Measurements from ENCODE around the gene SLC25A41. TPM values are rescaled to one million over a fixed set of nuclear protein-coding genes. Genes with fewer than 3 reads are reported as not detected.

The SLC25A41 gene
- total RNA-seq, 4 donors from 2014 or later, result not detected

DNA sequence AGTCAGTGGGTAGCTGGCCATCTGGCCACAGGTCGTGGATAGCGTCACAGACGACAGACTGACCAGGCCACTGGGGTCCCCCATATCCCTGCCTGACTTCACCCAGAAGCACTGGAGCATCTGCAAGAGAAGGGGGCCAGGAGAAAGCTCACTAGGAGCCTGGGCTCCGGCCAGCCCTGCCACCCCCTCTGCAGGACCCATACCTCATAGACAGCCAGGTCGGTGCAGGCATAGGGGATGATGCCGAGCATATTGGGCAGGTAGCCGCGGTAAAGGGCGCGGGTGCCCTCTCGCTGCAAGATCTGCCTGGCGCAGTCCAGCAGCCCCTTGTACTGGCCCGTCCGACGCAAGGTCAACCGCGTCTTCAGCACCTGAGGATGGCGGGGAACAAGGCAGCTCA is 6.4 kb downstream of the SLC25A41 start:
- H3K36me3 ChIP-seq, result peaks cover under 1% of the 10 kb centered on the region

DNA sequence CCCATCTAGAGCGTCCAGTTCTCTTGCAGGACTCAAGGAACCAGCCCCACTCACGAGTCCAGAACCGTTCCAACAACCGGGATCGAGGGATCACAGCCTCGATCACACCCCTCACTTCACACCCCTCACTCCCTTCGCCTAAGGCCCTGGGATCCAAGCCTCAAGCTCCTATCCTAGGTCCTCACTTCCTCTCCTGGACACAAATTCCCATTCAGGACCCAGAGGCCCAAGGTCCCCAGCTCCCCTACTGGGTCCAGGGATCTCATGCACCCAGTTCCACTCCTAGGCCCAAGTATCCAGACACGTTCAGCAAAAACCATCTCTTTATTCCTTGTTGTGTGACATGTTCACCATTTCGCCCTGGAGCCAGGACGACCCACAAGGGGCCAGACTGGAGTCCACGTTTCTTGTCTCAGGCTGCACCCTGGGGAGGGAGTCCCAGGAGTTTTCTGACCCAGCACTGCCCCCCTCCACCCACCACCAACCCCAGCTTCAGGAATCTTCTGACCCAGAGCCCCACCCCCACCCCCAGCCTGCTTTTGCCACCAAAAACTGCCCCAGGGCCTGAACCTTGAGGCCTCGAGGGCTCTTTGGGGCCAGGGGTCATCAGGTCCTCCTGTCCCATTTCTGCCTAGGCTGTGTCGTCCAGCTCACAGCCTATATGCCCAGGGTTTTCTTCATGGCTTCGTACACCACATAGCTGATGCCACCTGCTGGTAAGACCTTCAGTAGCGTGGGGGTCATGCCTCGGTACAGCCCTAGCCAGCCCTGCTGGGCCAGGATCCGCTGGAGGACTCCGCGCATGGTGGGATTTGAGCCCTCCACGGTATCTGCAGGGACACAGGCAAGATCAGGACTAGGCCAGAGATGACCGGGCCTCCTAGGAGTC is 7.6 kb downstream of the SLC25A41 start:
- Histone ChIP-seq H3K36me3 (peaks cover 12% of the 10 kb centered on the region), H3K4me1 (peaks cover 32% of the 10 kb centered on the region), H3K27ac (peak overlapping the region; percentile 61), H3K27me3 (no peaks in the 10 kb centered on the region), H3K4me3 (peak overlapping the region; percentile 30), H3K9me3 (no peaks in the 10 kb centered on the region)
- TF ChIP-seq POLR2AphosphoS5 (IDR thresholded peaks at IDR 0.05) (no peak), EP300 (IDR thresholded peaks at IDR 0.05) (no peak), POLR2A (IDR thresholded peaks at IDR 0.05) (no peak)
- DNase-seq (ENCODE audit: low spot score in 2 of 2), result no peak
- WGBS, result 96% methylated on average over 21 of the region's 21 CpGs

More for the DNA sequence above, 6.4 kb downstream of the SLC25A41 start:
- WGBS, result 97% methylated on average over 11 of the region's 18 CpGs
- H3K27me3 ChIP-seq, result no peaks in the 10 kb centered on the region
- no peaks in the 10 kb centered on the region for H3K9me3 ChIP-seq
- TF ChIP-seq POLR2A (IDR thresholded peaks at IDR 0.05), result no peak
- no peak for TF ChIP-seq EP300 (IDR thresholded peaks at IDR 0.05)
- no peak for TF ChIP-seq POLR2AphosphoS5 (IDR thresholded peaks at IDR 0.05)
- TF ChIP-seq, protein P1, sequence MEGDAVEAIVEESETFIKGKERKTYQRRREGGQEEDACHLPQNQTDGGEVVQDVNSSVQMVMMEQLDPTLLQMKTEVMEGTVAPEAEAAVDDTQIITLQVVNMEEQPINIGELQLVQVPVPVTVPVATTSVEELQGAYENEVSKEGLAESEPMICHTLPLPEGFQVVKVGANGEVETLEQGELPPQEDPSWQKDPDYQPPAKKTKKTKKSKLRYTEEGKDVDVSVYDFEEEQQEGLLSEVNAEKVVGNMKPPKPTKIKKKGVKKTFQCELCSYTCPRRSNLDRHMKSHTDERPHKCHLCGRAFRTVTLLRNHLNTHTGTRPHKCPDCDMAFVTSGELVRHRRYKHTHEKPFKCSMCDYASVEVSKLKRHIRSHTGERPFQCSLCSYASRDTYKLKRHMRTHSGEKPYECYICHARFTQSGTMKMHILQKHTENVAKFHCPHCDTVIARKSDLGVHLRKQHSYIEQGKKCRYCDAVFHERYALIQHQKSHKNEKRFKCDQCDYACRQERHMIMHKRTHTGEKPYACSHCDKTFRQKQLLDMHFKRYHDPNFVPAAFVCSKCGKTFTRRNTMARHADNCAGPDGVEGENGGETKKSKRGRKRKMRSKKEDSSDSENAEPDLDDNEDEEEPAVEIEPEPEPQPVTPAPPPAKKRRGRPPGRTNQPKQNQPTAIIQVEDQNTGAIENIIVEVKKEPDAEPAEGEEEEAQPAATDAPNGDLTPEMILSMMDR (IDR thresholded peaks at IDR 0.05), result no peak
- H3K4me1 ChIP-seq, result peaks cover 22% of the 10 kb centered on the region
- no peak overlapping the region for H3K4me3 ChIP-seq
- no peak overlapping the region for H3K27ac ChIP-seq
- no peak for DNase-seq (ENCODE audit: low spot score in 2 of 2)

DNA sequence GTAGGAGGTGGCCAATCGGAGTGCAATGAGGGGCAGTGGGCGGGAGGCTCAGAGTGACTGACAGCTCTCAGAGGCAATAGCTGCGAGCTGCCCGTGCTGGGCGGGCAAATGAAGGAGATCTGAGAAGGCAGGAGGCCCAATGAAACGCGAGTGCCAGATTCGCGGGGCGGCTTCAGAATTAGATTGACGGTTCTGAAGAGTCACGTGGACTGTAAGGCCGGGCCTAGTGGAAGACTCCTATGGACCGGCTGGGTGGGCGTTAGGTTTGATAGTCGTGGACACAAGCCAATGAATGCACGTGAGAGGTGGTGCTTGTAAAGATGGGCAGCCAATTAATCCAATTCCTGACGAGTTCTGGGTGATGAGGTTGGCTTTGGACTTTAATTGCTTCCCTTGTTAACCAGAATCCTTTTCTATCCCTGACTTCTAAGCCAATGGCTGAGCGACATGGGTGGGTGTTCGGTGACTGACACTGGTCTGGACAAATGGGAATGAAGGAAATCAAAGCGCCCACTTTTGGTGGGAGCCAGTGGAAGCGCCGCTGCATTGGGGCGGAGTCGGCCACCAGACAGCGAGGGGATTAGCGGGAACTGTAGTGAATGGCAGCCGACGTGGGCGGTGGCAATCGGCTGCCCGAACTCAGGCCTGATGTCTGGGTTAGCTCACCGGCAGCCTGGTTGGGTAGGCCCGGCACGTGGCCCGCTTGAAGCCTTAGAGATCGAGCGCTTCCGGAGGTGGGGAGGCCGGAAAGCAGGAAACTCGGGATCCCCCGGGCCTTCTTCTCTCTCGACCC is 8.4 kb downstream of the SLC25A41 start:
- DNase-seq (ENCODE audit: low spot score in 2 of 2), result peak; percentile 100
- TF ChIP-seq POLR2AphosphoS5 (IDR thresholded peaks at IDR 0.05) (peak in 2 of 3 donors; percentile 78 to 84), POLR2A (IDR thresholded peaks at IDR 0.05) (no peak)
- TF ChIP-seq, protein P1 (IDR thresholded peaks at IDR 0.05), result no peak
- peaks cover 20% of the 10 kb centered on the region for H3K36me3 ChIP-seq
- H3K4me1 ChIP-seq, result peaks cover 32% of the 10 kb centered on the region
- H3K4me3 ChIP-seq, result peak overlapping the region; percentile 91
- no peaks in the 10 kb centered on the region for H3K27me3 ChIP-seq
- peak overlapping the region; percentile 81 for H3K27ac ChIP-seq
- H3K9me3 ChIP-seq, result no peaks in the 10 kb centered on the region
- WGBS, result 1% methylated on average over 31 of the region's 43 CpGs

DNA sequence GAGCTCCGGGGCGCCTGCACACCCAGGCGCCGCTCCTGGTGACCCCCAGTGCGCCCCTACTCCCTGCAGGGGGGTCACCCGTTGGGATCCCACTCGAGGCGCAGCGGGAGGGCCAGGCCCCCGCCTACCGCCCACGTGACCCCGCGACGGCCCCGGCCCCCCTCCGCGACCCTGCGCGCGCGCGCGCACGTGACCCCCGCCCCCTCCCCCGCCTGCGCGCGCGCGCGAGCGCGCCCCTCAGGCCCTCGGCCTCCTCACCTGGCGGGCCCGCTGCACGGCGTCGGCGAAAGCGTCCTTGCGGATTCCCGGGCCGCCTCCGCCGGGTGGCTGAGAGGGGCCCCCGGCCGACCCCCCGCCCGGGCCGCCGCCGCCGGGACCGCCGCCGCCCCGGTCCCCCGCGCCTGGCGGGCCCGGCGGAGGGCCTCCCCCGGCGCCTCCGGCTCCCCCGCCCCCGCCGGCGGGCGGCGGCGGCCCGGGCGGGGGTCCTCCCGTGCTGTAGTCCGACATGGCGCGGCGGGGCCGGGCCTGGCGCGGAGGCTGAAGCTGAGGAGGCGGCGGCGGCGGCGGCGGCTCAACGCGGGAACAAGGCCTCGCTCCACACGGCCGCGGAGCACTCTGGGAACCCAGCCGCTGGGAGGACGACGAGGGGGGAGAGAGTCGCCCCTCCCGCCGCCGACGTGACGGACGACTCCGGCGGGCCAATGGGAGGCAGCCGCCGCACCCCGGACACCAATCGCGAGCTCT is 9.2 kb downstream of the SLC25A41 start, which contains the start of gene KHSRP:
KHSRP (minus strand) TSS at position 617 of the 744 bp plus-strand sequence; CDS start at position 507, 110 bp downstream.
- peaks cover 35% of the 10 kb centered on the region for H3K4me1 ChIP-seq
- H3K9me3 ChIP-seq, result no peaks in the 10 kb centered on the region
- no peak for DNase-seq (ENCODE audit: low spot score in 2 of 2)
- H3K4me3 ChIP-seq, result peak within 1 kb of the TSS; percentile 91
- no peaks in the 10 kb centered on the region for H3K27me3 ChIP-seq
- peak within 1 kb of the TSS; percentile 81 for H3K27ac ChIP-seq
- WGBS, result 0% methylated on average over 21 of the region's 114 CpGs
- TF ChIP-seq EP300 (IDR thresholded peaks at IDR 0.05) (no peak), POLR2A (IDR thresholded peaks at IDR 0.05) (peak in 1 of 2 donors; percentile 86), POLR2AphosphoS5 (IDR thresholded peaks at IDR 0.05) (peak in 1 of 3 donors; percentile 75)
- TF ChIP-seq, protein P1 (IDR thresholded peaks at IDR 0.05), result no peak
- H3K36me3 ChIP-seq, result peaks cover 28% of the 10 kb centered on the region

DNA sequence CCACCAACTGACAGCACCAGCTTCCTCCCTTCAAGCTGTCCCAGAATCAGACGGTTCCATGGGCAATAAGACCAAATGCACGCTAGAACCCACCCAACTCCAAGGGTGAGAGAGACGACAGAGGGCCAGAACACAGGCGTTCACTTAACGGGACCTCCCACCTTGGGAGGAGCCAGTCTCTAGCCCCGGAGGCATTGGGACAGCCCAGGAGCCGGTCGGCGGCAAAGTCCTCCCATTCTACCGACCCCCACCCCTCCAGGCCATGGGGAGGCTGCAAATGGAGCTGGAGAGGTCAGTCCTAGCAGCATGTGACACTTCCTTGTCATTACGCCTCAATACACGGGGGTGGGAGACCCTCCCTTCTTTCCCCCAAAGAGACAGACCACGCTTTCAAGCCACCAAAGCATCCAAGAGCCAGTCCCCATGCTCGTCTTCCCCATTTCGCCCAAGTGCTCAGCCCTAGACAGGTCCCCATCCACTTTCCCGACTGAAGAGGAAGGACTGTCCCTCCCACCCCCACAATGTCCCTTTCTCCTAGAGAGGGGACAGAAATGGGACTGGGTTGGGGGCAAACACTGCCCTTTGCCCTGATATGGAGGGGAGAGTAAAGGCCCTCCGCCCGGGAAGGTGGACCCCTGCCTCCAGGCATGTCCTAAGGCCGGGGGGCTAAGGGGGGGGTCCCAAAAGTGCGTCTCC is 9.9 kb downstream of the SLC25A41 start:
- Histone ChIP-seq H3K36me3 (peaks cover 35% of the 10 kb centered on the region), H3K27me3 (no peaks in the 10 kb centered on the region), H3K9me3 (no peaks in the 10 kb centered on the region), H3K4me1 (peaks cover 35% of the 10 kb centered on the region), H3K27ac (peak overlapping the region; percentile 81), H3K4me3 (peak overlapping the region; percentile 91)
- TF ChIP-seq, protein P1 (IDR thresholded peaks at IDR 0.05), result no peak
- TF ChIP-seq POLR2AphosphoS5 (IDR thresholded peaks at IDR 0.05) (no peak), POLR2A (IDR thresholded peaks at IDR 0.05) (no peak), EP300 (IDR thresholded peaks at IDR 0.05) (no peak)
- DNase-seq (ENCODE audit: low spot score in 2 of 2), result no peak
- 0% methylated on average over 11 of the region's 20 CpGs for WGBS

Measured in suprapubic skin (tissue), 4 donors.